Cardiac fibroblast (primary cell): ENCODE results near the gene F9.
"Not testable (repeated sequence)": the region's sequence is repeated elsewhere in the genome, so short reads cannot be mapped to it uniquely, and the experiment has no call there.

Source experiments
- DNase-seq, 2 donors: peaks; one replicate each; pipeline versions ENCODE4 v3.0.0 to v3.0.0-alpha.2; 2010; ENCODE audit warnings: low read depth in 2 of 2
- H3K4me3 ChIP-seq, 2 donors: replicated peaks in 1 of 2; 1 replicate in 1 of 2; 2 replicates in 1 of 2; pipeline ENCODE4 v1.5.1; 2011; ENCODE audit warnings: low read depth in 2 of 2, low read length in 2 of 2, mild to moderate bottlenecking in 2 of 2, moderate library complexity in 1 of 2
- TF ChIP-seq, protein P1 (sequence below): IDR thresholded peaks from one replicate; pipeline ENCODE4 v1.5.1; 2011; ENCODE audit warnings: low read depth, mild to moderate bottlenecking, low read length, inconsistent platforms

F9 gene

DNA sequence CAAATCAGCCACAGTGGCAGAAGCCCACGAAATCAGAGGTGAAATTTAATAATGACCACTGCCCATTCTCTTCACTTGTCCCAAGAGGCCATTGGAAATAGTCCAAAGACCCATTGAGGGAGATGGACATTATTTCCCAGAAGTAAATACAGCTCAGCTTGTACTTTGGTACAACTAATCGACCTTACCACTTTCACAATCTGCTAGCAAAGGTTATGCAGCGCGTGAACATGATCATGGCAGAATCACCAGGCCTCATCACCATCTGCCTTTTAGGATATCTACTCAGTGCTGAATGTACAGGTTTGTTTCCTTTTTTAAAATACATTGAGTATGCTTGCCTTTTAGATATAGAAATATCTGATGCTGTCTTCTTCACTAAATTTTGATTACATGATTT, at the start of gene F9:
Gene F9, plus strand, starts transcription at position 190 of the 400 bp plus-strand sequence. Its CDS starts 26 bp downstream, at position 216.
- TF ChIP-seq, protein P1, sequence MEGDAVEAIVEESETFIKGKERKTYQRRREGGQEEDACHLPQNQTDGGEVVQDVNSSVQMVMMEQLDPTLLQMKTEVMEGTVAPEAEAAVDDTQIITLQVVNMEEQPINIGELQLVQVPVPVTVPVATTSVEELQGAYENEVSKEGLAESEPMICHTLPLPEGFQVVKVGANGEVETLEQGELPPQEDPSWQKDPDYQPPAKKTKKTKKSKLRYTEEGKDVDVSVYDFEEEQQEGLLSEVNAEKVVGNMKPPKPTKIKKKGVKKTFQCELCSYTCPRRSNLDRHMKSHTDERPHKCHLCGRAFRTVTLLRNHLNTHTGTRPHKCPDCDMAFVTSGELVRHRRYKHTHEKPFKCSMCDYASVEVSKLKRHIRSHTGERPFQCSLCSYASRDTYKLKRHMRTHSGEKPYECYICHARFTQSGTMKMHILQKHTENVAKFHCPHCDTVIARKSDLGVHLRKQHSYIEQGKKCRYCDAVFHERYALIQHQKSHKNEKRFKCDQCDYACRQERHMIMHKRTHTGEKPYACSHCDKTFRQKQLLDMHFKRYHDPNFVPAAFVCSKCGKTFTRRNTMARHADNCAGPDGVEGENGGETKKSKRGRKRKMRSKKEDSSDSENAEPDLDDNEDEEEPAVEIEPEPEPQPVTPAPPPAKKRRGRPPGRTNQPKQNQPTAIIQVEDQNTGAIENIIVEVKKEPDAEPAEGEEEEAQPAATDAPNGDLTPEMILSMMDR, result no peak
- no peak within 1 kb of the TSS for H3K4me3 ChIP-seq
- DNase-seq, result no peak

DNA sequence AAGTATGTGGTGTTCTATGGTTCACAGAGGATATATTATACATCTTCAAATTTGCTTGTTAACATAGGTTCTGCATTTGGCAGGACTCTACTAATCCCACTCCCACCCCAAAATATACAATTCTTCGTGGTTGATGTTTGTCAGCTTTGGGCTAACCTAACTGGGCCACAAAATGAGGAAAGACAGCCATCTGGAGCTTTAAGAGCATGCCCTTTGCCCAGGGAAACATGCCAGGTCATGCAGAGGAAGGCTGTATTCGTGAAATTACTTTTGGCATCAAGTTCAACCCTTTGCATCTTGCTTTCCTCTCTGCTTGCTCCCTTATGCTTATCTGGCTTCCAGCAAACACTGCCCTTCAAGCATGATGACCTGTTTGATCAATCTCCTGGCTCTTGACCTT, 46.8 kb upstream of the F9 start:
- no peak overlapping the region for H3K4me3 ChIP-seq
- TF ChIP-seq, protein P1, result no peak
- no peak for DNase-seq

DNA sequence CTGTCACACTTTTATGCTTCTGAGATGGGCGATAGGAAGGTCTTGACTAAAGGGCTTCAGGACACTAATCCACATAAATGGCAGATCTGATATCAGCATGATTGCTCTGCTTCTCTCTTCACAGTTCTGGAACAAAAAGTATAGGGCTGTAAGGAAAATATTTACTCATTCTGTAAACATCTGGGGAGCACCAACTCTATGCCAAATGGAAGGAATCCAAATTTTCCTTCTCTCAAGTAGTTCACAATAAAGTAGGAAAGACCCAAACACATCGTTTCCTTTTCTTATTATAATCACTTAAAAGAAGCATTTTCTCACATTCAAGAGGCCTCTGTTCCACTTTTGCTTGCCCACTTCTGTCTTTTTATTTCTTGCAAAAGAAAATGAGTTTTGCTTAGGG, 45.9 kb upstream of the F9 start:
- DNase-seq, result no peak
- H3K4me3 ChIP-seq, result no peak overlapping the region
- TF ChIP-seq, protein P1, result no peak

DNA sequence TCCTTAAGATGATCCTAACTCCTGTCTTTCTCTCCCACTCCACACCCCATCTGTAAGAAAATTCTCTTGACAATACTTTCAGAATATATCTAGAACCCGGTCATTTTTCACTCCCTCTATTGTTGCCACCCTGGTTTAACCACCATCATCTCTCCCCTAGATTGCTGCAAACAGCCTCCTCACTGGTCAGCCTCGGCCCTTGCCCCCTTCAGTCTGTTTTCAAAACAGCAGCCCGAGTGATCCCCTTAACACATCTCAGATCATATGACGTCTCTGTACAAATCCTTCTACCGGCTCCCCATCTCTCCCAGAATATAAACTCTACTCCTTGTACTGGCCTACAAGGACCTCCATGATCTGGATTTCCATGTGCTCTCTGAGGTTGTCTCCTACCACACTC, 35.2 kb upstream of the F9 start:
- DNase-seq, result no peak
- TF ChIP-seq, protein P1, result no peak
- H3K4me3 ChIP-seq, result no peak overlapping the region

DNA sequence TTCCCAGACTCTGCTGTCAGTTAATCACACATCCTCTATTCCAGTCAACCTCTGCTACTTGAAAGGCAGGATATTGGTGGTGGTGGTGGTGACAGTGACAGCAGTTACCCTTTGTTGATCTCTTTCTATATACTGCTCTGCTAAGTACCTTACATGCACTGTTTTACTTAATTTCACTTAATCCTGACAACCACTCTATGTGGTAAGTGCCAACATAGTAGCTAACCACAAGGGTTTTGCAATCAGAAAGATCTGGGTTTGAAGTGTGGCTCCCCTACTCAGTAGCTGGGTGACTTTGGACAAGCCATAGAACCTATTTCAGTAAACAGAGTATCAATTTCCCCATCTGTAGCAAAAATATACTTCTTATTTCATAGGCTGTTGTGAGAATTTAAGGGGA, 24.2 kb upstream of the F9 start:
- no peak for DNase-seq
- TF ChIP-seq, protein P1, result no peak
- H3K4me3 ChIP-seq, result no peak overlapping the region

DNA sequence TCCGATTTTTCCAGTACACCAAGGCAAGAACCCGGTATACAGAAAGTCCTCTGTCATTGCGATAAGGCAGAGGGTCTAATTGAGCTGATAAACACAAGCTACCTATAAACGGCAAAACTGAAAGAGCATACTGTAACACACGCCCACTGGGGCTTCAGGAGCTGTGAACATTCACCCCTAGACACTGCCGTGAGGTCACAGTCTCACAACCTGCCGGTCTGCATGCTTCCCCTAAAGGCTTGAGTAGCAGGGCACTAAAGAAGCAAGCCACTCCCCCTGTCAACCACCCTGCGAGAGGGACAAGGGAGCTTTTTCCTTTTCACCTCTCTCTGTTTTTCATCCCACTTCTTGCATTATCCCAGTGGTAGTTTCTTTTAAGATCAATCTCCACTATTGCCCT, 22.4 kb upstream of the F9 start:
- TF ChIP-seq, protein P1, result no peak
- H3K4me3 ChIP-seq, result no peak overlapping the region
- no peak for DNase-seq

DNA sequence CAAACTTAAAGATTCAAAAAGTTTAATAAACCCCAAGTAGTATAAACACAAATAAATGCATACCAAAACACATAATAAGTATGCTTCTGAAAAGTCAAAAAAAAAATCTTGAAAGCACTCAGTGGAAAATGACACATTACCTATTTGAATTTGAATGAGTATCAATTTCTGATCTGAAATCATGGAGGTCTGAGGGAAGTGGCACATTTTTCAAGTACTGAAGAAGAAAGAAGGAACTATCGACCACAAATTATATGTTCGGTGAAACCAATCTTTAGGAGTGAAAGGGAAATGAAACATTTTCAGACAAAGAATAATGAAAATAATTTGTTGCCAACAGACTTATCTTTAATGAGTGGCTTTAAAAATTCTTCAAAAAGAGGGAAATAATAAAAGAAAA, 12.1 kb upstream of the F9 start:
- H3K4me3 ChIP-seq, result no peak overlapping the region
- DNase-seq, result no peak
- TF ChIP-seq, protein P1, result no peak

DNA sequence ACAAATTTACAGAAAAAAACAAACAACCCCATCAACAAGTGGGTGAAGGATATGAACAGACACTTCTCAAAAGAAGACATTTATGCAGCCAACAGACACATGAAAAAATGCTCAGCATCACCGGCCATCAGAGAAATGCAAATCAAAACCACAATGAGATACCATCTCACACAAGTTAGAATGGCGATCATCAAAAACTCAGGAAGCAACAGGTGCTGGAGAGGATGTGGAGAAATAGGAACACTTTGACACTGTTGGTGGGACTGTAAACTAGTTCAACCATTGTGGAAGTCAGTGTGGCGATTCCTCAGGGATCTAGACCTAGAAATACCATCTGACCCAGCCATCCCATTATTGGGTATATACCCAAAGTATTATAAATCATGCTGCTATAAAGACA, 1.7 kb upstream of the F9 start:
- DNase-seq, result not testable (repeated sequence)

More for the DNA sequence above, 1.7 kb upstream of the F9 start:
- H3K4me3 ChIP-seq, result not testable (repeated sequence)
